ENCODE results near the gene ZNF578.

GRCh38 chr19:52532480-52532879 lies 79.1 kb downstream of the ZNF578 start:
- TF ChIP-seq GATA2 (IDR thresholded peaks at IDR 0.05; ENCODE audit: low read depth, low read length) (no peak), GATA3 (IDR thresholded peaks at IDR 0.05; ENCODE audit: low read depth, low read length) (no peak)

All from SH-SY5Y (cell line).